Activated CD4-positive, alpha-beta memory T cell treated with anti-CD3 and anti-CD28 coated beads for 36 hours (primary cell): ENCODE results near the gene TADA2B. TPM values are rescaled to one million over a fixed set of nuclear protein-coding genes. Genes with fewer than 3 reads are reported as not detected.
A peak's percentile ranks its signal among the peaks of the same experiment; 100 is the strongest.
"Not testable (repeated sequence)": the region's sequence is repeated elsewhere in the genome, so short reads cannot be mapped to it uniquely, and the experiment has no call there.

Source experiments
- CTCF ChIA-PET: fragments of 350-600 bp; sonication (Branson Sonifier 250); formaldehyde crosslinking; loops from one replicate; lab custom pipeline; 2021; ENCODE audit warnings: antibody characterized with exemption, inconsistent platforms; lab: Charles Lee
- POLR2A ChIA-PET: fragments of 350-600 bp; sonication (Branson Sonifier 250); formaldehyde crosslinking; loops from one replicate; lab custom pipeline; 2021; ENCODE audit warnings: antibody characterized with exemption; lab: Charles Lee
- DNase-seq: peaks from one replicate; pipeline ENCODE4 v3.0.0-alpha.2; 2020
- H3K27ac Mint-ChIP-seq: one replicate; pipeline ENCODE4 v1.8.0; 2021; ENCODE audit warnings: mixed read lengths
- H3K27me3 Mint-ChIP-seq: one replicate; pipeline ENCODE4 v1.8.0; 2021; ENCODE audit warnings: mixed read lengths
- H3K36me3 Mint-ChIP-seq: one replicate; pipeline ENCODE4 v1.8.0; 2021; ENCODE audit warnings: mixed read lengths
- H3K4me1 Mint-ChIP-seq: one replicate; pipeline ENCODE4 v1.8.0; 2021; ENCODE audit warnings: low read depth, mixed read lengths
- H3K4me3 Mint-ChIP-seq: one replicate; pipeline ENCODE4 v1.8.0; 2021; ENCODE audit warnings: mild to moderate bottlenecking, mixed read lengths
- H3K9me3 Mint-ChIP-seq: one replicate; pipeline ENCODE4 v1.8.0; 2021; ENCODE audit warnings: mixed read lengths
- intact Hi-C: fragments of 100-400 bp; cut with micrococcal nuclease; formaldehyde crosslinking; loops from one replicate; pipeline ENCODE4 v1.15.1; 2023
- total RNA-seq, 2 experiments: library from RNA; stranded (reverse); gene quantifications; one replicate each; pipeline ENCODE4 v1.2.3, GENCODE V29; 2021

TADA2B gene
- total RNA-seq, 2 experiments from 2014 or later: 10.8 to 11.5 TPM

DNA sequence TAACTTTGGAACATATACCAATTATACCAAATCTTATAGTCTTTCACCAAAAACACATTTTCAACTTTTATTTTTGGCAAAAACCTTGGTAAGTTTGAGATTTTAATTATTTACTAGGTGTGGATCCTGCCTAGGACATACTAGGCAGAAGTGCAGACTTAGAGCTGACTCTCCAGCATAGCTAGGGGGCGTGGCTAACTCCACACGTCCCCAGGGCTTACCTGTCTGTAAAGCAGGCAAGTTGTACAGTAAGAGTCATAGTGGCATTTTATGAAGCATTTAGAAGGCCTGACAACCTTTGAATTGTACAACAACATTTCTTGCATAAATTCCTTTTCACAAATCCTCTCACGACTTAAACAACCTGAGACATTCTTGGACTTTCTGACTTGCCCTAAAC, 43.9 kb downstream of the TADA2B start:
- H3K27ac Mint-ChIP-seq: no peak overlapping the region
- ChIA-PET POLR2A (no interaction called here), CTCF (no interaction called here)
- H3K4me3 Mint-ChIP-seq: no peak overlapping the region
- no peaks in the 10 kb centered on the region for H3K36me3 Mint-ChIP-seq
- H3K27me3 Mint-ChIP-seq: peaks cover 29% of the 10 kb centered on the region
- no peak for DNase-seq
- no peaks in the 10 kb centered on the region for H3K4me1 Mint-ChIP-seq
- intact Hi-C loops: no loop called here
- H3K9me3 Mint-ChIP-seq: peaks cover 7% of the 10 kb centered on the region

GRCh38 chr4:7089213-7089986, 46.2 kb downstream of the TADA2B start:
- no peak overlapping the region for H3K27ac Mint-ChIP-seq
- no peaks in the 10 kb centered on the region for H3K36me3 Mint-ChIP-seq
- no peak overlapping the region for H3K4me3 Mint-ChIP-seq
- ChIA-PET POLR2A (no interaction called here), CTCF (interaction anchor here (0.8 to 2.4 kb wide), 3 partner anchors 13 to 215 kb away, joined by 3 to 6 read pairs (median 4); no protein-coding TSS in a partner anchor)
- peaks cover 7% of the 10 kb centered on the region for H3K9me3 Mint-ChIP-seq
- intact Hi-C loops: no loop called here
- no peaks in the 10 kb centered on the region for H3K4me1 Mint-ChIP-seq
- peaks cover 18% of the 10 kb centered on the region for H3K27me3 Mint-ChIP-seq
- no peak for DNase-seq

- peaks cover 3% of the 10 kb centered on the region for H3K9me3 Mint-ChIP-seq
- H3K36me3 Mint-ChIP-seq: no peaks in the 10 kb centered on the region
- H3K4me1 Mint-ChIP-seq: no peaks in the 10 kb centered on the region
- POLR2A ChIA-PET: no interaction called here
- intact Hi-C loops: no loop called here
- H3K27me3 Mint-ChIP-seq: peaks cover 14% of the 10 kb centered on the region
- H3K27ac Mint-ChIP-seq: no peak overlapping the region
- no peak overlapping the region for H3K4me3 Mint-ChIP-seq
- no peak for DNase-seq
- CTCF ChIA-PET: no interaction called here
Measured at GRCh38 chr4:7092026-7092425, 48.9 kb downstream of the TADA2B start.

DNA sequence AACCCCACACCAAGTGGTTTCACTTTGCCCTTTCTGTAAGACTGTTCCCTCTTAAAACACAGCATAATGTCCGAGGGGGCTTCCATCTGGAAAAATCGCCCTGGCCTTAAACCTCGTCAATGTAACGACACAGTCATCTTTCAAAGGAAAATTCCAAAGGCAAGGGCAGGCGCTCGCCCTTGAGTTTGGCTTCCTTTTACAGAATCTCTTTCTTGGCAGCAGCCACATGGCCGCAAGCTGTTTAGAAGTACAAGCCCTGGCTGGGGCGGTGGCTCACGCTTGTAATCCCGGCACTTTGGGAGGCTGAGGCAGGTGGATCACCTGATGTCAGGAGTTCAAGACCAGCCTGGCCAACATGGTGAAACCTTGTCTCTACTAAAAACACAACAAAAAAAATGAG, 51.7 kb downstream of the TADA2B start:
- CTCF ChIA-PET: interaction anchor here (0.5 to 2.0 kb wide), 3 partner anchors 7 to 49 kb away, joined by 3 to 9 read pairs (median 3); no protein-coding TSS in a partner anchor
- Mint-ChIP-seq H3K36me3 (no peaks in the 10 kb centered on the region), H3K4me1 (no peaks in the 10 kb centered on the region), H3K9me3 (no peaks in the 10 kb centered on the region), H3K27ac (no peak overlapping the region), H3K27me3 (peaks cover 10% of the 10 kb centered on the region), H3K4me3 (no peak overlapping the region)
- intact Hi-C loops: no loop called here
- POLR2A ChIA-PET: no interaction called here
- no peak for DNase-seq

- H3K4me3 Mint-ChIP-seq: no peak overlapping the region
- ChIA-PET CTCF (no interaction called here), POLR2A (no interaction called here)
- no peaks in the 10 kb centered on the region for H3K36me3 Mint-ChIP-seq
- H3K9me3 Mint-ChIP-seq: no peaks in the 10 kb centered on the region
- H3K27me3 Mint-ChIP-seq: peaks cover 10% of the 10 kb centered on the region
- no peak overlapping the region for H3K27ac Mint-ChIP-seq
- DNase-seq: no peak
- intact Hi-C loops: no loop called here
- H3K4me1 Mint-ChIP-seq: no peaks in the 10 kb centered on the region
Measured at GRCh38 chr4:7095611-7096155, 52.5 kb downstream of the TADA2B start.

- no peak for DNase-seq
- Mint-ChIP-seq H3K27ac (no peak overlapping the region), H3K9me3 (no peaks in the 10 kb centered on the region), H3K4me1 (no peaks in the 10 kb centered on the region), H3K4me3 (no peak overlapping the region), H3K27me3 (peaks cover 10% of the 10 kb centered on the region), H3K36me3 (no peaks in the 10 kb centered on the region)
- CTCF ChIA-PET: no interaction called here
- intact Hi-C loops: no loop called here
- POLR2A ChIA-PET: no interaction called here
Measured at GRCh38 chr4:7096236-7096635, 53.1 kb downstream of the TADA2B start.

DNA sequence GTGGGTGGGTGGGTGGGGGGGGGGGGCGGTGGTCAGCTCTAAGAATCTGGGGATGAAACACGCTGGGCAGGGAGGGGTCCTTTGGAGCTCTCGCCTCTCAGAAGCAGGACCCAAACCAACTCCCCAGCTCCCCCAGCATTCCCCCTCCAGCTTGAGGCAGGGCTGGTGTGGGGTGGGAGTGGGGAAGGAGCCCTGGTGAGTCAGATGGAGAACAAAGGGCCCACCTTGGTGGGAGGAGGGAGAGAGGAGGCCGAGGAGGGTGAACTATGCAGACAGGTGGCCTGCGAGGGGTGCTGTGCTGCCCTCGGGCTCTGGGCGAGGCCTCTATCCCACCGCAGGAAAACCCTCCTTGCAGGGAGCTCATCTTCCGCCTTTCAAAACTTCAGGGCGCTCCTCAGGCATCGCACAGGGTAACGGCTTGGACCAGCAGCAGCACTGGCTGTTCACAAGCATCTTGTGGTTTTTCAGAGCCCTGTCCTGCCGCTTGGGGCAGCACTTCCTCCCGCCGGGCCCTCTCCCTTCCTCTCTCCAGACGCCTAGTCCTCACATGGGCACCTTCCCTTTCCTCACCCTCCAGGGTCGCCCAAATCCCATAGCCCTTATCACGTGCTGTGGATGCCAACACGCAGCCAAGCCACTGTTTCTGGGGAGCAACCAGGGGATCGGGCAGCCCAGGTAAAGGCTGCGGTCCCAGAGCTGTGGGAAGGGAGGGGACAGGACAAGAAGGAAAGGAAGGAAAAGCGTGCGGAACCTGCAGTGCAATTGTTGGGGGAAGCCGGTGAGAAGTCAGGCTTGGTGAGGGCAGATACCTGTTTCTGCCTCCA, 58.7 kb downstream of the TADA2B start:
- DNase-seq: peak; percentile 77
- ChIA-PET POLR2A (interaction anchor here (0.6 to 2.5 kb wide), 3 partner anchors 34 to 461 kb away, joined by 3 to 9 read pairs (median 3); partner anchors contain the start of gene GRPEL1), CTCF (interaction anchor here (0.6 to 2.4 kb wide), 27 partner anchors 8 to 908 kb away, joined by 3 to 20 read pairs (median 3); partner anchors contain the start of gene GRPEL1)
- Mint-ChIP-seq H3K4me1 (peaks cover 11% of the 10 kb centered on the region), H3K4me3 (peak overlapping the region; percentile 86), H3K9me3 (no peaks in the 10 kb centered on the region), H3K36me3 (no peaks in the 10 kb centered on the region), H3K27ac (no peak overlapping the region), H3K27me3 (peaks cover under 1% of the 10 kb centered on the region)
- intact Hi-C loops: loop anchor here (1.0 to 10.0 kb wide), 2 partner anchors 29 to 83 kb away; no protein-coding TSS in a partner anchor

DNA sequence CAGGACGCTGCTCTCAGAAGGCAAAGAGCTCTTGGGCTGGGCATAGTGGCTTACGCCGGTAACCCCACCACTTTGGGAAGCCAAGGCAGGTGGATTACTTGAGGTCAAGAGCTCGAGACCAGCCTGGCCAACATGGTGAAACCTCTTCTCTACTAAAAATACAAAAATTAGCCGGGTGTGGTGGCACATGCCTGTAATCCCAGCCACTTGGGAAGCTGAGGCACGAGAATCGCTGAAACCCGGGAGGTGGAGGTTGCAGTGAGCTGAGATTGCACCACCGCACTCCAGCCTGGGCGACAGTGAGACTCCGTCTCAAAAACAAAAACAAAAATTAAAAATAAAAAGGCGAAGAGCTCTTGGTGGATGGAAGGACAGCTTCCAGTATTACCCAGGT, 59.3 kb downstream of the TADA2B start:
- H3K9me3 Mint-ChIP-seq, H3K27ac Mint-ChIP-seq, H3K36me3 Mint-ChIP-seq, H3K27me3 Mint-ChIP-seq: not testable (repeated sequence)
- ChIA-PET POLR2A (interaction anchor here (0.5 to 2.5 kb wide), 3 partner anchors 35 to 462 kb away, joined by 3 to 9 read pairs (median 5); partner anchors contain the start of genes GRPEL1 and TBC1D14), CTCF (interaction anchor here (0.6 to 2.4 kb wide), 21 partner anchors 8 to 618 kb away, joined by 3 to 20 read pairs (median 3); partner anchors contain the start of gene GRPEL1)
- DNase-seq: peak; percentile 18
- Mint-ChIP-seq H3K4me3 (peak overlapping the region; percentile 86), H3K4me1 (peaks cover 11% of the 10 kb centered on the region)
- intact Hi-C loops: loop anchor here (1.0 to 10.0 kb wide), 2 partner anchors 29 to 82 kb away; no protein-coding TSS in a partner anchor

- intact Hi-C loops: loop anchor here (1.0 to 10.0 kb wide), 2 partner anchors 35 to 82 kb away; partner anchors contain the start of gene GRPEL1
- ChIA-PET POLR2A (interaction anchor here (0.5 to 2.5 kb wide), 3 partner anchors 35 to 462 kb away, joined by 3 to 9 read pairs (median 5); partner anchors contain the start of genes GRPEL1 and TBC1D14), CTCF (interaction anchor here (0.7 to 2.4 kb wide), 18 partner anchors 7 to 617 kb away, joined by 3 to 20 read pairs (median 4); partner anchors contain the start of gene GRPEL1)
- Mint-ChIP-seq H3K27me3 (no peaks in the 10 kb centered on the region), H3K9me3 (no peaks in the 10 kb centered on the region), H3K27ac (peak overlapping the region; percentile 64), H3K36me3 (no peaks in the 10 kb centered on the region), H3K4me3 (peak overlapping the region; percentile 86), H3K4me1 (peaks cover 11% of the 10 kb centered on the region)
- DNase-seq: peak; percentile 91
Measured at GRCh38 chr4:7103031-7103606, 59.9 kb downstream of the TADA2B start.

GRCh38 chr4:7103607-7104365, 60.6 kb downstream of the TADA2B start:
- ChIA-PET CTCF (interaction anchor here (0.9 to 2.1 kb wide), 2 partner anchors 33 to 383 kb away, joined by 3 to 8 read pairs; no protein-coding TSS in a partner anchor), POLR2A (interaction anchor here (2.5 kb wide), 1 partner anchor 36 kb away, joined by 9 read pairs; the partner anchor contains the start of gene GRPEL1)
- Mint-ChIP-seq H3K4me1 (peaks cover 11% of the 10 kb centered on the region), H3K27ac (no peak overlapping the region), H3K27me3 (no peaks in the 10 kb centered on the region), H3K4me3 (peak overlapping the region; percentile 86), H3K36me3 (no peaks in the 10 kb centered on the region), H3K9me3 (no peaks in the 10 kb centered on the region)
- intact Hi-C loops: loop anchor here (1.0 to 10.0 kb wide), 2 partner anchors 35 to 81 kb away; partner anchors contain the start of gene GRPEL1
- no peak for DNase-seq
